Inflammatory macrophage treated with lipopolysaccharide for 1 hour (primary cell): ENCODE results near the gene IVNS1ABP.
"Not testable (repeated sequence)": the region's sequence is repeated elsewhere in the genome, so short reads cannot be mapped to it uniquely, and the experiment has no call there.

ENCODE experiments used
- DNase-seq, 2 donors: peaks; one replicate each; pipeline ENCODE4 v3.0.0-alpha.2; 2020 to 2022

Gene IVNS1ABP

GRCh38 chr1:185291159-185291558, 25.9 kb downstream of the IVNS1ABP start:
- DNase-seq = no peak

GRCh38 chr1:185289880-185290279, 27.2 kb downstream of the IVNS1ABP start:
- no peak for DNase-seq

- DNase-seq = no peak
Measured at GRCh38 chr1:185288435-185288834, 28.6 kb downstream of the IVNS1ABP start.

- no peak for DNase-seq
Measured at GRCh38 chr1:185287451-185287850, 29.6 kb downstream of the IVNS1ABP start.

GRCh38 chr1:185284533-185285276, 32.3 kb downstream of the IVNS1ABP start:
- DNase-seq = no peak

- DNase-seq = no peak
Measured at GRCh38 chr1:185284116-185284515, 32.9 kb downstream of the IVNS1ABP start.

GRCh38 chr1:185281245-185281644, 35.8 kb downstream of the IVNS1ABP start:
- no peak for DNase-seq

GRCh38 chr1:185280589-185280988, 36.5 kb downstream of the IVNS1ABP start:
- no peak for DNase-seq

- no peak for DNase-seq
Measured at GRCh38 chr1:185279571-185279970, 37.5 kb downstream of the IVNS1ABP start.

GRCh38 chr1:185271921-185272320, 45.1 kb downstream of the IVNS1ABP start:
- no peak for DNase-seq

GRCh38 chr1:185268352-185268751, 48.7 kb downstream of the IVNS1ABP start:
- DNase-seq = no peak

- no peak for DNase-seq
Measured at GRCh38 chr1:185267701-185268100, 49.3 kb downstream of the IVNS1ABP start.

GRCh38 chr1:185267301-185267700, 49.7 kb downstream of the IVNS1ABP start:
- no peak for DNase-seq

GRCh38 chr1:185265314-185265713, 51.7 kb downstream of the IVNS1ABP start:
- no peak for DNase-seq

GRCh38 chr1:185263780-185264179, 53.3 kb downstream of the IVNS1ABP start:
- DNase-seq = no peak

GRCh38 chr1:185263292-185263691, 53.8 kb downstream of the IVNS1ABP start:
- no peak for DNase-seq

- DNase-seq = no peak
Measured at GRCh38 chr1:185262151-185262550, 54.9 kb downstream of the IVNS1ABP start.

- DNase-seq = peak; percentile 70 to 76
Measured at GRCh38 chr1:185260611-185261010, 56.4 kb downstream of the IVNS1ABP start.

- DNase-seq = no peak
Measured at GRCh38 chr1:185258676-185259075, 58.4 kb downstream of the IVNS1ABP start.

GRCh38 chr1:185257950-185258208, 59.2 kb downstream of the IVNS1ABP start:
- DNase-seq = no peak

GRCh38 chr1:185257116-185257949, 59.7 kb downstream of the IVNS1ABP start:
- not testable (repeated sequence) for DNase-seq

- not testable (repeated sequence) for DNase-seq
Measured at GRCh38 chr1:185255595-185255994, 61.4 kb downstream of the IVNS1ABP start.

GRCh38 chr1:185252404-185252803, 64.6 kb downstream of the IVNS1ABP start:
- DNase-seq = not testable (repeated sequence)

GRCh38 chr1:185251928-185252327, 65.1 kb downstream of the IVNS1ABP start:
- not testable (repeated sequence) for DNase-seq
